ENCODE measurements around the gene LMBR1L. TPM values are rescaled to one million over a fixed set of nuclear protein-coding genes. Genes with fewer than 3 reads are reported as not detected.

Gene LMBR1L, protein sequence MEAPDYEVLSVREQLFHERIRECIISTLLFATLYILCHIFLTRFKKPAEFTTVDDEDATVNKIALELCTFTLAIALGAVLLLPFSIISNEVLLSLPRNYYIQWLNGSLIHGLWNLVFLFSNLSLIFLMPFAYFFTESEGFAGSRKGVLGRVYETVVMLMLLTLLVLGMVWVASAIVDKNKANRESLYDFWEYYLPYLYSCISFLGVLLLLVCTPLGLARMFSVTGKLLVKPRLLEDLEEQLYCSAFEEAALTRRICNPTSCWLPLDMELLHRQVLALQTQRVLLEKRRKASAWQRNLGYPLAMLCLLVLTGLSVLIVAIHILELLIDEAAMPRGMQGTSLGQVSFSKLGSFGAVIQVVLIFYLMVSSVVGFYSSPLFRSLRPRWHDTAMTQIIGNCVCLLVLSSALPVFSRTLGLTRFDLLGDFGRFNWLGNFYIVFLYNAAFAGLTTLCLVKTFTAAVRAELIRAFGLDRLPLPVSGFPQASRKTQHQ
- total RNA-seq = 10 to 100 TPM; 11.1 to 27.2 (median 15.9) TPM

DNA sequence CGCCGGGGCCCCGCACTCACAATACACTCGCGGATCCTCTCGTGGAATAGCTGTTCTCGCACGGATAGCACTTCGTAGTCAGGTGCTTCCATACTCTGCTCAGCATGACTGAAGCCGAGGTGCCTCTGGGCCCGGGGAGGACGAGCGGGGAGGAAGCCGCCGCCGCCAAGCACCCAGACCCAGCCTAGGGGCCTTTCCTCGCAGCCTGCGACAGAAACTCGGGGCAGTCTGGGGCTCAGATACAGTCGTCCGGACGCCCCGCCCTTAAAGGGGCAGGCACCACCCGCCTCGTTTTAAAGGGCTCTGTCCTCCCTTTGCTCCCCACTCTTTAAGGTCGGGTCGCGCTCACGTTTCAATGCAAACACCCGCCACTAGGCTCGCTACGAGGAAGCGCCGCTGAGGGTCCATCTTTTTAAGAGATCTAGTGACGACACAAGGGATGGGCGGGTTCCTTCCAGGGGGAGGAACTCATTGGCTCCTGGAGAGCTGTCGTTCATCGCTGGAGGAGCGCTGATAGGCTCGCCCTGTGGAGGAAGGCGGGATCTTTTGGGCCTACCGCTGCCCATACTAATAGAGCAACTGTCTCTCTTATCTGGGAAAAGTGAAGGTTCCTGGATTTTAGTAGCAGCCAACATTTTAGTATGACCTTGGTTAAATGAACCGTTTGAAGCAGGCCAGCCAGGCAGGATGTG lies at the start of gene LMBR1L:
LMBR1L (minus strand) TSS at position 384 of the 692 bp plus-strand sequence; CDS start at position 92, 292 bp downstream.
- Histone ChIP-seq H3K36me3 (peaks cover 0 to 9% of the 10 kb centered on the region in 2 donors), H3K4me1 (peaks cover 43 to 48% of the 10 kb centered on the region in 2 donors), H3K27ac (peak within 1 kb of the TSS; percentile 92 to 100 (median 100)), H3K27me3 (no peaks in the 10 kb centered on the region), H3K4me3 (peak within 1 kb of the TSS; percentile 81 to 99 (median 99)), H3K9me3 (no peaks in the 10 kb centered on the region)
- DNase-seq (peak; percentile 97 to 98), ATAC-seq (peak; percentile 97 to 98)
- intact Hi-C loops (cut with DNase I; ENCODE audit: low total_unique reads) (loop anchor here (1.0 to 2.0 kb wide), 4 partner anchors 20 to 92 kb away; partner anchors contain the start of genes KMT2D and PRKAG1), in situ Hi-C loops (cut with MboI; ENCODE audit: low sequenced_read_pairs in 4 of 4) (loop anchor here in 2 of 4 donors (10.0 kb wide), 1 partner anchor 46 kb away; the partner anchor contains the start of genes KMT2D (in 2 of the 2) and RHEBL1 (in 2 of the 2))
- TF ChIP-seq CTCF (IDR thresholded peaks at IDR 0.05 in 4 of 5, conservative IDR thresholded peaks at IDR 0.05 in 1 of 5) (peak; percentile 50 to 67 (median 56)), POLR2A (IDR thresholded peaks at IDR 0.05) (peak; percentile 80 to 97)

- DNase-seq (no peak), ATAC-seq (no peak)
- intact Hi-C loops (cut with DNase I; ENCODE audit: low total_unique reads) (no loop called here), in situ Hi-C loops (cut with MboI; ENCODE audit: low sequenced_read_pairs in 4 of 4) (no loop called here)
- H3K27me3 ChIP-seq = no peaks in the 10 kb centered on the region
- peaks cover 0 to 3% of the 10 kb centered on the region in 2 donors for H3K4me1 ChIP-seq
- TF ChIP-seq POLR2A (IDR thresholded peaks at IDR 0.05) (no peak), CTCF (IDR thresholded peaks at IDR 0.05 in 4 of 5, conservative IDR thresholded peaks at IDR 0.05 in 1 of 5) (no peak)
- H3K4me3 ChIP-seq = no peak overlapping the region
- H3K36me3 ChIP-seq = no peaks in the 10 kb centered on the region
- H3K27ac ChIP-seq = no peak overlapping the region
- H3K9me3 ChIP-seq = no peaks in the 10 kb centered on the region
Measured at GRCh38 chr12:49160399-49160798, 49.8 kb upstream of the LMBR1L start.

DNA sequence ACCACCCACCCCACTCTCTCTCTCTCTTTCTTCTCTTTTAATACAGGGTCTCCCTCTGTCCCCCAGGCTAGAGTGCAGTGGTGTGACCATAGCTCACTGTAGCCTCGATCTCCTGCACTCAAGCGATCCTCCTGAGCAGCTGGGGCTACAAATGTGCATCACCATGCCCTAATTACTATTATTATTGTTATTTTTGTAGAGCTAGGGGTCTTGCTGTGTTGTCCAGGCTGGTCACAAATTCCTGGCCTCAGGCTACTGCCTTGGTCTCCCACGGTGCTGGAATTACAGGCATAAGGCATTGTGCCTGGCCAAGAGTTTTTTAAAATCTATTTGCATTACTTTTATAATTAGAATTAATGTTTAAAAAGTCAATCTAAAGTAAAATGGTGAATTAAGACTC lies 43.6 kb upstream of the LMBR1L start:
- Histone ChIP-seq H3K27me3 (no peaks in the 10 kb centered on the region), H3K27ac (no peak overlapping the region), H3K4me3 (no peak overlapping the region), H3K4me1 (no peaks in the 10 kb centered on the region), H3K36me3 (no peaks in the 10 kb centered on the region), H3K9me3 (no peaks in the 10 kb centered on the region)
- ATAC-seq (no peak), DNase-seq (no peak)
- TF ChIP-seq POLR2A (IDR thresholded peaks at IDR 0.05) (no peak), CTCF (IDR thresholded peaks at IDR 0.05 in 4 of 5, conservative IDR thresholded peaks at IDR 0.05 in 1 of 5) (no peak)
- in situ Hi-C loops (cut with MboI; ENCODE audit: low sequenced_read_pairs in 4 of 4) (no loop called here), intact Hi-C loops (cut with DNase I; ENCODE audit: low total_unique reads) (no loop called here)

GRCh38 chr12:49147384-49147783 lies 36.7 kb upstream of the LMBR1L start:
- TF ChIP-seq CTCF (IDR thresholded peaks at IDR 0.05 in 4 of 5, conservative IDR thresholded peaks at IDR 0.05 in 1 of 5) = no peak
- no peak for TF ChIP-seq POLR2A (IDR thresholded peaks at IDR 0.05)
- no peak for DNase-seq
- no peaks in the 10 kb centered on the region for H3K36me3 ChIP-seq
- in situ Hi-C loops (cut with MboI; ENCODE audit: low sequenced_read_pairs in 4 of 4) (no loop called here), intact Hi-C loops (cut with DNase I; ENCODE audit: low total_unique reads) (no loop called here)
- H3K4me3 ChIP-seq = no peak overlapping the region
- H3K27me3 ChIP-seq = no peaks in the 10 kb centered on the region
- no peak for ATAC-seq
- H3K9me3 ChIP-seq = no peaks in the 10 kb centered on the region
- no peaks in the 10 kb centered on the region for H3K4me1 ChIP-seq
- no peak overlapping the region for H3K27ac ChIP-seq
